Hepatocyte (in vitro differentiated cells): ENCODE results near the gene MEGF10. TPM values are rescaled to one million over a fixed set of nuclear protein-coding genes. Genes with fewer than 3 reads are reported as not detected.

Source experiments
- DNase-seq: peaks from one replicate; pipeline ENCODE4 v3.0.0-alpha.2; 2016; ENCODE audit warnings: low spot score
- H2AFZ ChIP-seq: fragments of 200-600 bp; sonication (generic); 2 replicates; pipeline ENCODE4 v1.6.0; 2016; ENCODE audit warnings: antibody characterized with exemption, mild to moderate bottlenecking
- H3K27ac ChIP-seq: fragments of 200-600 bp; sonication (generic); 2 replicates; pipeline ENCODE4 v1.5.1; 2016; ENCODE audit warnings: mild to moderate bottlenecking
- H3K27me3 ChIP-seq: fragments of 200-600 bp; sonication (generic); 2 replicates; pipeline ENCODE4 v1.6.1; 2016
- H3K36me3 ChIP-seq: fragments of 200-600 bp; sonication (generic); replicated peaks from 2 replicates; pipeline ENCODE4 v1.5.1; 2016; ENCODE audit warnings: low read depth; ENCODE audit not compliant: insufficient read depth
- H3K4me1 ChIP-seq: fragments of 200-600 bp; sonication (generic); 2 replicates; pipeline ENCODE4 v1.5.1; 2016; ENCODE audit warnings: mild to moderate bottlenecking, moderate library complexity; ENCODE audit not compliant: insufficient read depth
- H3K4me2 ChIP-seq: fragments of 200-600 bp; sonication (generic); 2 replicates; pipeline ENCODE4 v1.6.0; 2016
- H3K4me3 ChIP-seq: fragments of 200-600 bp; sonication (generic); 2 replicates; pipeline ENCODE4 v1.5.1; 2016; ENCODE audit warnings: mild to moderate bottlenecking
- H3K79me2 ChIP-seq: fragments of 200-600 bp; sonication (generic); 2 replicates; pipeline ENCODE4 v1.6.0; 2017; ENCODE audit warnings: mild to moderate bottlenecking
- H3K9me2 ChIP-seq: fragments of 200-600 bp; sonication (generic); replicated peaks from 2 replicates; pipeline ENCODE4 v1.6.0; 2017; ENCODE audit warnings: mild to moderate bottlenecking; ENCODE audit not compliant: insufficient read depth
- H3K9me3 ChIP-seq: fragments of 200-600 bp; sonication (generic); 2 replicates; pipeline ENCODE4 v1.5.1; 2016; ENCODE audit warnings: low read depth, mild to moderate bottlenecking
- H4K20me1 ChIP-seq: fragments of 200-600 bp; sonication (generic); 2 replicates; pipeline ENCODE4 v1.6.0; 2016; ENCODE audit warnings: mild to moderate bottlenecking; ENCODE audit not compliant: insufficient read depth, poor library complexity, severe bottlenecking
- EZH2 ChIP-seq: fragments of 200-600 bp; sonication (generic); IDR thresholded peaks from 2 replicates; pipeline ENCODE4 v1.6.1; 2016; ENCODE audit warnings: antibody characterized with exemption, mild to moderate bottlenecking, borderline replicate concordance
- EZH2phosphoT487 ChIP-seq: fragments of 200-600 bp; sonication (generic); IDR thresholded peaks from one replicate; pipeline ENCODE4 v1.6.1; 2018; ENCODE audit warnings: antibody characterized with exemption, mild to moderate bottlenecking, low read depth, moderate library complexity; ENCODE audit not compliant: unreplicated experiment, severe bottlenecking
- WGBS: methylation state at CpG from one replicate; pipeline ENCODE4 v1.1.6; 2016; ENCODE audit warnings: low lambda C conversion rate; ENCODE audit errors: missing lambda C conversion rate; 5-methylcytosine and 5-hydroxymethylcytosine counted together
- polyA plus RNA-seq: library from polyadenylated mRNA; unstranded; fragments of >200 nt; fragmentation: Nextera tagmentation; extraction: Ambion mirVana; gene quantifications from 2 replicates; pipeline ENCODE4 v1.2.1, GENCODE V29; 2016
- total RNA-seq: library from RNA; depleted of rRNA; stranded (reverse); fragments of >200 nt; gene quantifications from 2 replicates; pipeline ENCODE4 v1.2.3, GENCODE V29; 2014
- TF ChIP-seq, protein P1 (sequence below): fragments of 200-600 bp; sonication (generic); IDR thresholded peaks from 2 replicates; pipeline ENCODE4 v1.5.1; 2016; ENCODE audit warnings: antibody characterized with exemption, mild to moderate bottlenecking; ENCODE audit not compliant: poor library complexity

Gene MEGF10
- total and polyA plus RNA-seq, 2 experiments from 2014 or later, result 1.7 to 6.7 TPM

DNA sequence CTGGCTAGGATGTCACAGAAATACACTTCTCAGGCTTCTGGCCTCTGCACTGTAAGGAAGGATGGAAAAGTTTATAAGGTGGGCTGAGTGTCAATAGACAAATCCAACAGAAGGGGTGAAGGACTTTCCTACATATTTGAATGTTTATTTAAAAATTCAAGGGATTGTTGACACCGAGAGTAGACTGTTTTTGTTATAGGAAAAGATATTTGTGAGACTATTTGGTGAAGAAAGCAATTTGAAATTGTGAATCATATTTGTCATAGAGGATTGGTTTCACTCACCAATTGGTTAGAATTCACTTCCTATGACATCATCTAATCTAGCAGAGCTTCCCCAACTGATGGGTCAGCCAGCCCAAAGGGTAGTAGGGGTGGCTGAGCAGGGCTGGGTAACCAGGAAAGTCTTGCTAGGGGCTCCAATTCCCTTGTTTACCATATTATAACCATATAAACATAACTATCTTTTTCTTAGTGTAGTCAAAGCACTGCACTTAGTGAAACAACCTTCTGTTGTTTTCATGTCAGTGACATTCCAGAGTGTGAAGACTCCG is 14.9 kb upstream of the MEGF10 start:
- H3K79me2 ChIP-seq, result no peaks in the 10 kb centered on the region
- no peak overlapping the region for H3K4me3 ChIP-seq
- no peaks in the 10 kb centered on the region for H3K9me3 ChIP-seq
- peaks cover 10% of the 10 kb centered on the region for H3K27me3 ChIP-seq
- WGBS, result 67% methylated on average over 2 of the region's 2 CpGs
- H3K4me2 ChIP-seq, result no peak overlapping the region
- H4K20me1 ChIP-seq, result no peaks in the 10 kb centered on the region
- no peaks in the 10 kb centered on the region for H3K4me1 ChIP-seq
- TF ChIP-seq EZH2 (no peak), EZH2phosphoT487 (no peak)
- TF ChIP-seq, protein P1, sequence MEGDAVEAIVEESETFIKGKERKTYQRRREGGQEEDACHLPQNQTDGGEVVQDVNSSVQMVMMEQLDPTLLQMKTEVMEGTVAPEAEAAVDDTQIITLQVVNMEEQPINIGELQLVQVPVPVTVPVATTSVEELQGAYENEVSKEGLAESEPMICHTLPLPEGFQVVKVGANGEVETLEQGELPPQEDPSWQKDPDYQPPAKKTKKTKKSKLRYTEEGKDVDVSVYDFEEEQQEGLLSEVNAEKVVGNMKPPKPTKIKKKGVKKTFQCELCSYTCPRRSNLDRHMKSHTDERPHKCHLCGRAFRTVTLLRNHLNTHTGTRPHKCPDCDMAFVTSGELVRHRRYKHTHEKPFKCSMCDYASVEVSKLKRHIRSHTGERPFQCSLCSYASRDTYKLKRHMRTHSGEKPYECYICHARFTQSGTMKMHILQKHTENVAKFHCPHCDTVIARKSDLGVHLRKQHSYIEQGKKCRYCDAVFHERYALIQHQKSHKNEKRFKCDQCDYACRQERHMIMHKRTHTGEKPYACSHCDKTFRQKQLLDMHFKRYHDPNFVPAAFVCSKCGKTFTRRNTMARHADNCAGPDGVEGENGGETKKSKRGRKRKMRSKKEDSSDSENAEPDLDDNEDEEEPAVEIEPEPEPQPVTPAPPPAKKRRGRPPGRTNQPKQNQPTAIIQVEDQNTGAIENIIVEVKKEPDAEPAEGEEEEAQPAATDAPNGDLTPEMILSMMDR, result no peak
- H3K36me3 ChIP-seq, result no peaks in the 10 kb centered on the region
- no peak for DNase-seq
- no peaks in the 10 kb centered on the region for H3K9me2 ChIP-seq
- no peak overlapping the region for H2AFZ ChIP-seq
- H3K27ac ChIP-seq, result no peak overlapping the region

- Histone ChIP-seq H3K4me2 (no peak overlapping the region), H3K9me3 (no peaks in the 10 kb centered on the region), H3K4me1 (no peaks in the 10 kb centered on the region), H3K4me3 (no peak overlapping the region), H3K36me3 (no peaks in the 10 kb centered on the region), H3K79me2 (no peaks in the 10 kb centered on the region), H3K27ac (no peak overlapping the region), H3K27me3 (peaks cover 11% of the 10 kb centered on the region), H2AFZ (no peak overlapping the region), H4K20me1 (no peaks in the 10 kb centered on the region), H3K9me2 (no peaks in the 10 kb centered on the region)
- no peak for TF ChIP-seq EZH2phosphoT487
- WGBS, result 73% methylated on average over 11 of the region's 11 CpGs
- peak; percentile 16 for DNase-seq
Measured at GRCh38 chr5:127280491-127281220, 9.9 kb upstream of the MEGF10 start.

DNA sequence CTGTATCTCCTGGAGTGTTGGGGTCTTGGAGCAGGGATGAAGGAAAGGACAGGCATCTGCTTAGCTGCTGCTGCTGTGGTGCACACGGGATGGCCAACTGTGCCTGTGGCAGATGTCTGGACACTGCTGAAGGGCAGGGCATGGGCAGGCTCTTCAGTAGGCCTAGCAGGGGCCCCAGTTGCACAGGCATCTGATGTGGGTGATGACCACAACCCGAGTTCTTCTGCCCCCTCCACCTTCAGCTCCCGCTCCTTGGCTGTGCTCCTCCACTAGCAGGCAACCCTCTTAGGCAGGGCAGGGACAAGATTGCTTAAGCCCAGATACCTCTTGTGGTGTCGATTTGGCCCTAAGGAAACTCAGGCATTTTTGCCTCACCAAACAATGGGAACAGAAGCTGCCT is 9.0 kb upstream of the MEGF10 start:
- Histone ChIP-seq H3K9me3 (no peaks in the 10 kb centered on the region), H3K4me1 (no peaks in the 10 kb centered on the region), H4K20me1 (no peaks in the 10 kb centered on the region), H2AFZ (no peak overlapping the region), H3K79me2 (no peaks in the 10 kb centered on the region), H3K36me3 (no peaks in the 10 kb centered on the region), H3K4me3 (no peak overlapping the region), H3K27me3 (peaks cover 11% of the 10 kb centered on the region), H3K4me2 (no peak overlapping the region), H3K27ac (no peak overlapping the region), H3K9me2 (no peaks in the 10 kb centered on the region)
- DNase-seq, result no peak
- TF ChIP-seq, protein P1, result no peak
- TF ChIP-seq EZH2, result no peak
- no peak for TF ChIP-seq EZH2phosphoT487
- 82% methylated on average over 4 of the region's 4 CpGs for WGBS

GRCh38 chr5:127288676-127289075 is 1.9 kb upstream of the MEGF10 start:
- no peak overlapping the region for H3K4me2 ChIP-seq
- no peaks in the 10 kb centered on the region for H3K9me2 ChIP-seq
- H2AFZ ChIP-seq, result no peak overlapping the region
- no peaks in the 10 kb centered on the region for H4K20me1 ChIP-seq
- peaks cover 4% of the 10 kb centered on the region for H3K9me3 ChIP-seq
- no peak overlapping the region for H3K27ac ChIP-seq
- H3K27me3 ChIP-seq, result peaks cover 35% of the 10 kb centered on the region
- H3K36me3 ChIP-seq, result no peaks in the 10 kb centered on the region
- TF ChIP-seq EZH2phosphoT487, result no peak
- no peak overlapping the region for H3K4me3 ChIP-seq
- no peak for DNase-seq
- WGBS, result 97% methylated on average over 1 of the region's 1 CpG
- no peaks in the 10 kb centered on the region for H3K4me1 ChIP-seq
- no peaks in the 10 kb centered on the region for H3K79me2 ChIP-seq
